B cell (primary cell): ENCODE results near the gene ROR2.

Experiments
- EZH2 ChIP-seq: IDR thresholded peaks from 2 replicates; pipeline ENCODE4 v1.6.1; 2012; ENCODE audit warnings: borderline replicate concordance, low read depth, mild to moderate bottlenecking, moderate library complexity, low read length; ENCODE audit not compliant: insufficient read depth, poor library complexity, severe bottlenecking
- TF ChIP-seq, protein P1 (sequence below): fragments of 200-600 bp; IDR thresholded peaks from one replicate; pipeline ENCODE4 v1.8.0; 2022; ENCODE audit warnings: antibody characterized with exemption, mild to moderate bottlenecking

DNA sequence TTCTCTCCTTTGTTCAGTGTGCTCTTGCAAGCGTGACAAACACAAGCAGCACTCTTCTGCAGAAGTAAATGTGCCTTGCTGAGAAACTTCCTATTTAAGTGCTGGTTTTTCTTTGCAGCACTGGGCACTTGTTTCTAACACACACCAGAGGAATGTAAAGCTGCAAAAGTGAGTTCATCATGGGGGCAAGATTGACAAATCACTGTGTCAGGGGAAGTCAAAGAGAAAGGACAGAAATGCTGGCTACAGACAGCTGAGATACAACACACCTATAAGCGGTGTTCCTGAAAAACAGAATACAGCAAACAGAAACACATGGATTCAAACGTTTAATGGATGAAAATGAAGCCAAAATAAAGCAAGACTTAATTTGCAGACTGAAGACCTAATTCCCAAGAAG, 19.6 kb downstream of the ROR2 start:
- TF ChIP-seq, protein P1, sequence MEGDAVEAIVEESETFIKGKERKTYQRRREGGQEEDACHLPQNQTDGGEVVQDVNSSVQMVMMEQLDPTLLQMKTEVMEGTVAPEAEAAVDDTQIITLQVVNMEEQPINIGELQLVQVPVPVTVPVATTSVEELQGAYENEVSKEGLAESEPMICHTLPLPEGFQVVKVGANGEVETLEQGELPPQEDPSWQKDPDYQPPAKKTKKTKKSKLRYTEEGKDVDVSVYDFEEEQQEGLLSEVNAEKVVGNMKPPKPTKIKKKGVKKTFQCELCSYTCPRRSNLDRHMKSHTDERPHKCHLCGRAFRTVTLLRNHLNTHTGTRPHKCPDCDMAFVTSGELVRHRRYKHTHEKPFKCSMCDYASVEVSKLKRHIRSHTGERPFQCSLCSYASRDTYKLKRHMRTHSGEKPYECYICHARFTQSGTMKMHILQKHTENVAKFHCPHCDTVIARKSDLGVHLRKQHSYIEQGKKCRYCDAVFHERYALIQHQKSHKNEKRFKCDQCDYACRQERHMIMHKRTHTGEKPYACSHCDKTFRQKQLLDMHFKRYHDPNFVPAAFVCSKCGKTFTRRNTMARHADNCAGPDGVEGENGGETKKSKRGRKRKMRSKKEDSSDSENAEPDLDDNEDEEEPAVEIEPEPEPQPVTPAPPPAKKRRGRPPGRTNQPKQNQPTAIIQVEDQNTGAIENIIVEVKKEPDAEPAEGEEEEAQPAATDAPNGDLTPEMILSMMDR = no peak
- TF ChIP-seq EZH2 = no peak
